HG03025 (cell line): Measurements from ENCODE around the gene FIS1.
"Not testable (repeated sequence)": the region's sequence is repeated elsewhere in the genome, so short reads cannot be mapped to it uniquely, and the experiment has no call there.

Experiments
- ATAC-seq: cut with Tn5 transposase; IDR thresholded peaks from one replicate; pipeline ENCODE4 v1.9.1; 2021; ENCODE audit warnings: mild to moderate bottlenecking, moderate library complexity; ENCODE audit not compliant: unreplicated experiment, low FRiP score

FIS1 gene

GRCh38 chr7:101210143-101210542 lies 34.7 kb downstream of the FIS1 start:
- ATAC-seq, result no peak

DNA sequence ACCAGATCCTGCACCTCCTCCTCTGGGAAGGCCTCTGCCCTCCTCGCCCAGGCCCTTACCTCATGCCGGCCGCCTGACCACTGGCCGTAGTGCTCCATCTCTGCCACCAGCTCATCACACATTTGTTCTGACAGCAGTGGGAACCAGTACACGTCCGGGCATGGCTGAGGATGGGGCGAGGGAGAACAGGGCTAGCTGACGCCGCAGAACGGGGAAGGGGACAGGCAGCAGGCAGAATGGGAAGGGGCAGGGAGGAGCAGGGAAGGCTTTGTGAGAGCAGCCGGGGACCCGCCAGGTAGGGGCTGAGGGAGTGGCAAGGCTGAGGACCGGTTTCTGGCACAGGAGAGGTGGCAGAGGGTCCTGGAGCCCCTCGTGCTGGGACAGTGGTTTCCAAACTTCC lies 36.1 kb downstream of the FIS1 start:
- no peak for ATAC-seq

GRCh38 chr7:101207459-101207858 lies 37.4 kb downstream of the FIS1 start:
- ATAC-seq, result no peak

DNA sequence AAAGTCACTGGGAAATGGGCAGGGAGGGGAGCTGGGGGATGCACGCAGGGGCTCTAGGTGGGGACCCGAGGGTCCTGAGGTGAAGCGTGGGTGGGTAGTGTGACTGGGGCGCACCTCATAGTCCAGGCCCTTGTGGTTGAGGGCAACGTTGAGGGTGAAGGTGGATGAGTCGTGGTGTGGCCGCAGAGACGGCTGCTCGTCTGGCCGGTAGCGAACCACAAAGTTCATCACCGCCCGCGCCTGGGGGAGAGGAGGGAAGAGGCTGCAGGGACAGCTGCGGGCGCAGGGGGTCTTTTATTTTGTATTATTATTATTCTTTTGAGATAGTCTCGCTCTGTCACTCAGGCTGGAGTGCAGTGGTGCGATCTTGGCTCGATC lies 38.2 kb downstream of the FIS1 start:
- no peak for ATAC-seq

DNA sequence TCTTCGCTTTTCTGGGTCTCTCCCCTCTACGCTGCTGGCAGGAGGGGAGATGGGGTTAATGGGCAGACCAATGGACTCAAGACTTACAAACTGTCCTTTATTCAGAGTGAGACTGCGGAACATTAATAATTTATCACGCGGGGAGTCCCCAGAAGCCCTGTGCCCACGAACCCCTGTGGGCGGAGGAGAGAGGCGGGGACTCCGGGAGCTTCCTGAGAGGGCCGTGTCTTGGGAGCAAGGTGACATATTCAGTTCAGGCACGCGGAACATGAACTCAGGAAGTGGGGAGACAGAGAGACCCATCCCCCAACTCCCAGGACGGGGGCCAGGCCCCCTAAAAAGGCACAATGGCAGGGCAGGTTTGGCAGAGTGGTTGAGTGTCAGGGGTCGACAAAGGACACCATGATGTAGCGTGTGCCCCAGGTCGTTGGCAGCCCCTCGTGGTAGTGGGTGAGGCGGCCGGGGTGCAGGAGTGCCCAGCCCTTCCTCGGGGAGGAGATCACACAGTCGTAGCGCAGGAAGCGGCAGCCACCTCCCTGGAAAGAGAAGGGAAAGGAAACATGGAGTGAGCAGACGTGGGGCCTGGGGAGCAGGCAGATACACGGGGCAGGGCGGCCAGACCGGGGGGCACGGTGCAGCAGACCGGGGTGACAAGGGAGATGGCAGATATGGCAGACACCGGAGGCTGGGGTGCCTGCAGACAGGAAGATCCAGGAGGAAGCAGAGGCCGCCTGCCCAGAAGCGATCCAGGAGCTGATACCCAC lies 38.8 kb downstream of the FIS1 start:
- ATAC-seq, result no peak

GRCh38 chr7:101203740-101204738 lies 40.8 kb downstream of the FIS1 start:
- not testable (repeated sequence) for ATAC-seq

GRCh38 chr7:101202603-101202918 lies 42.3 kb downstream of the FIS1 start:
- ATAC-seq, result no peak

GRCh38 chr7:101201695-101202602 lies 42.9 kb downstream of the FIS1 start:
- no peak for ATAC-seq

GRCh38 chr7:101200862-101201599 lies 43.9 kb downstream of the FIS1 start, which contains the start of gene MOGAT3:
TSS of gene MOGAT3 (minus strand) at chr7:101201036. CDS start at chr7:101200854, 182 bp downstream.
- no peak for ATAC-seq

- ATAC-seq, result no peak
Measured at GRCh38 chr7:101200504-101200861, 44.4 kb downstream of the FIS1 start.

GRCh38 chr7:101199522-101199921 lies 45.4 kb downstream of the FIS1 start:
- not testable (repeated sequence) for ATAC-seq

GRCh38 chr7:101198476-101198875 lies 46.4 kb downstream of the FIS1 start:
- no peak for ATAC-seq

GRCh38 chr7:101197991-101198390 lies 46.9 kb downstream of the FIS1 start:
- ATAC-seq, result no peak

DNA sequence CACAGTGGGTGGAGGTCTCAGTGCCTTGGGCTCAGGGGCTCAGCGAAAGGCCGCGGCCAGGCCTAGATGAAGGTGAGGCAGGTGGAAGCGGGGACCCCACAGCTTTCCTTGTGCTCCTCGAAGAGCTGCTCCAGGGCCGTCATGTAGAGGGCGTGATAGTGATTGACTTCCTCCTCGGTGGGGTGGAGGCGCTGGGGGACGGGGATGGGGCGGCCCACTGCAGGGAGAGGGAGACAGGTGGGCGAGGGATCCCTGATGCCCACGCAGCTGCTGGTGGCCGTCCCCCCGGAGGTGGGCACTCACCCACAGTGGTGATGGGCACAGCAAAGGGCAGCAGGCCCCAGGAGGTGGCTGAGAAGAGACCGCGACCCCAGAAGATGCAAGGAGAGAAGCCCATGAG lies 49.0 kb downstream of the FIS1 start:
- no peak for ATAC-seq
